NCI-H446 treated with DMSO at 0.1 percent for 48 hours (cell line): Measurements from ENCODE around the gene CIZ1.

Source experiments
- DNase-seq: peaks from one replicate; lab custom pipeline; 2025; lab: John Stamatoyannopoulos, UW

Gene CIZ1

GRCh38 chr9:128124873-128125579 lies 66.3 kb downstream of the CIZ1 start:
- no peak for DNase-seq

GRCh38 chr9:128124451-128124850 lies 66.9 kb downstream of the CIZ1 start:
- no peak for DNase-seq

- DNase-seq = no peak
Observed at GRCh38 chr9:128123451-128124080, 67.8 kb downstream of the CIZ1 start.

- DNase-seq = no peak
Observed at GRCh38 chr9:128122809-128123175, 68.6 kb downstream of the CIZ1 start.

- no peak for DNase-seq
Observed at GRCh38 chr9:128121924-128122808, 69.2 kb downstream of the CIZ1 start.

- DNase-seq = no peak
Observed at GRCh38 chr9:128121466-128121810, 69.9 kb downstream of the CIZ1 start.

GRCh38 chr9:128120741-128121465 lies 70.5 kb downstream of the CIZ1 start:
- no peak for DNase-seq

GRCh38 chr9:128120061-128120740 lies 71.2 kb downstream of the CIZ1 start:
- no peak for DNase-seq

GRCh38 chr9:128118971-128119665 lies 72.3 kb downstream of the CIZ1 start:
- no peak for DNase-seq

GRCh38 chr9:128118472-128118857 lies 72.9 kb downstream of the CIZ1 start:
- no peak for DNase-seq

- peak; percentile 15 for DNase-seq
Observed at GRCh38 chr9:128117613-128118471, 73.5 kb downstream of the CIZ1 start.

GRCh38 chr9:128116104-128117083 lies 75.0 kb downstream of the CIZ1 start:
- no peak for DNase-seq
